Skin epidermis (tissue), 12 donors: ENCODE measurements around the gene GLRA3.
A peak's percentile ranks its signal among the peaks of the same experiment; 100 is the strongest.
"Not testable (repeated sequence)": the region's sequence is repeated elsewhere in the genome, so short reads cannot be mapped to it uniquely, and the experiment has no call there.

Source experiments
- H3K27ac ChIP-seq, 21 experiments: fragments of 200-600 bp; sonication (generic) in 11 of 21; one replicate each; pipeline ENCODE4 v1.5.0; 2020; ENCODE audit warnings: mild to moderate bottlenecking in 3 of 21, inconsistent platforms in 2 of 21, moderate library complexity in 2 of 21
- H3K4me3 ChIP-seq, 7 experiments: fragments of 200-600 bp; sonication (generic) in 2 of 7; one replicate each; pipeline ENCODE4 v1.5.0; 2020; ENCODE audit warnings: inconsistent platforms in 2 of 7, mild to moderate bottlenecking in 2 of 7, moderate library complexity in 1 of 7

The GLRA3 gene

GRCh38 chr4:174815282-174815681, 13.8 kb downstream of the GLRA3 start:
- no peak overlapping the region for H3K27ac ChIP-seq
- no peak overlapping the region for H3K4me3 ChIP-seq

DNA sequence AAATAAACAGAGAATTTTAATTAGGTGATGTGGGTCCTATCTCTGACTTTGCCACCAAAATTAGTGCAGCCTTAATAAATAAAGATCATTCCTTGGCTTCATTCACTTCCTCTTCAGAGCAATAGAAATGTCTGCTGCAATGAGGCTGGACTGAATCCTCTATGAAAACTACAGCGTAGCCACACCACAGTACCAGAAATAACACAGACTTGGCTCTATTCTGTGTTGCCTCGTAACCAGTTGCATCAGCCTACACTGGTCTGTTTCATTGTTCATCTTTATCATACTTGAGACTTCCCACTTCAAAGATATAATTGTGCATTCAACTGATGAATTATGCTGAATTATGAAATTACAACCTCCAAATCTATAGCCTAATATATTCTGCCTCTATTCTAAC, 15.8 kb downstream of the GLRA3 start:
- Histone ChIP-seq H3K4me3 (no peak overlapping the region), H3K27ac (no peak overlapping the region)

DNA sequence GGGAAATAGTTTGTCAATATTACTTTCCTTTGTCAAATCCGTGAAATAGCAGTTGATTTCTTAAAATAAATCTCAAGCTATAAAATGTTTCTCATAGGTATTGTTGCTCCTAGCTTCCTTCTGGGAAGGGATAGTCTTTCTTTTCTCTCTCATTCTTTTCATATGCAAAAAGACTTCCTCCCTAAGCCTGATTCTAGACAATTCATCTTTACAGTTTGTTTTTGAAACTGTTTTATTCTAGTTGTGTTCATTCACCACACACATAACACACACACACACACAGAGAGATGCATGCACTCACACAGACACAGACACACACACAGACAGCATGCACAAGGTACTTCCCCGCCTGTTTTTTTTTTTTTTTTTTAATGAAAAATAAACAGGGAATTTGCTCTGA, 18.2 kb downstream of the GLRA3 start:
- H3K4me3 ChIP-seq, result no peak overlapping the region

GRCh38 chr4:174808836-174809235, 20.2 kb downstream of the GLRA3 start:
- Histone ChIP-seq H3K4me3 (no peak overlapping the region), H3K27ac (no peak overlapping the region)

More for the DNA sequence above, 18.2 kb downstream of the GLRA3 start:
- no peak overlapping the region for H3K27ac ChIP-seq

- no peak overlapping the region for H3K27ac ChIP-seq
- H3K4me3 ChIP-seq, result no peak overlapping the region
Observed at GRCh38 chr4:174808119-174808518, 20.9 kb downstream of the GLRA3 start.

GRCh38 chr4:174805746-174806145, 23.3 kb downstream of the GLRA3 start:
- no peak overlapping the region for H3K27ac ChIP-seq
- H3K4me3 ChIP-seq, result no peak overlapping the region

- Histone ChIP-seq H3K4me3 (no peak overlapping the region), H3K27ac (no peak overlapping the region)
Observed at GRCh38 chr4:174794543-174795094, 34.4 kb downstream of the GLRA3 start.

DNA sequence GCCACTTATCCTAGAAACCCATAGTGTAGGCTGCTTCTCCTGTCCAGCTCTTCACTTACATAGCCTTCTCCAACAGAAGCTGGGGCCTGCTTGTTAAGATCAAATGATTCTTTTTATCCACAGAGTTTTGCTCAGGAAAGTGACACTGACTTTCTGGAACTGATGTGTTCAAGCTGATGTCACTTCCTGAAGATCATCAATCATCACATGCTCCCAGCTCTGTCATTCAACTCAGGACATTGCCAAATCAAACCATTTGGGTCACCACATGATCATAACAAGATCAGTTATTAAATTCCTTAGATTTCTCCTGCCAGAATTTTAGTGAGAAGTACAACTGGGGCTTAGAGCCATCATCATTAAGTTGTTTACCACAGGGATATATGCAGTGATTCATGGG, 39.4 kb downstream of the GLRA3 start:
- H3K27ac ChIP-seq, result peak overlapping the region in 1 of 21 experiments; percentile 38
- H3K4me3 ChIP-seq, result no peak overlapping the region

DNA sequence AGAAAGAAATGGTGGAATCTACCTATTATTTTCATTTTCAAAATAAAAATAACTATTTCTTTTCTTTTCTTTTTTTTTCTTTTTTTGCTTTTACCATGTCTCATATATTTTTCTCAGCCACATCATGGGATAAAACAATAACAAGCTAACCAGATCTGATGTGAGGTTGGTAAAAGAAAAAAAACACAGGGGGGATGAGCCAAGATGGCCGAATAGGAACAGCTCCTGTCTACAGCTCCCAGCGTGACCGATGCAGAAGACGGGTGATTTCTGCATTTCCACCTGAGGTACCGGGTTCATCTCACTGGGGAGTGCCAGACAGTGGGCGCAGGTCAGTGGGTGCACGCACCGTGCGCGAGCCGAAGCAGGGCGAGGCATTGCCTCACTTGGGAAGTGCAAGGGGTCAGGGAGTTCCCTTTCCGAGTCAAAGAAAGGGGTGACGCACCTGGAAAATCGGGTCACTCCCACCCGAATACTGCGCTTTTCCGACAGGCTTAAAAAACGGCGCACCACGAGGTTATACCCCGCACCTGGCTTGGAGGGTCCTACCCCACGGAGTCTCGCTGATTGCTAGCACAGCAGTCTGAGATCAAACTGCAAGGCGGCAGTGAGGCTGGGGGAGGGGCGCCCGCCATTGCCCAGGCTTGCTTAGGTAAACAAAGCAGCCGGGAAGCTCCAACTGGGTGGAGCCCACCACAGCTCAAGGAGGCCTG, 50.6 kb downstream of the GLRA3 start:
- H3K4me3 ChIP-seq, result not testable (repeated sequence)

DNA sequence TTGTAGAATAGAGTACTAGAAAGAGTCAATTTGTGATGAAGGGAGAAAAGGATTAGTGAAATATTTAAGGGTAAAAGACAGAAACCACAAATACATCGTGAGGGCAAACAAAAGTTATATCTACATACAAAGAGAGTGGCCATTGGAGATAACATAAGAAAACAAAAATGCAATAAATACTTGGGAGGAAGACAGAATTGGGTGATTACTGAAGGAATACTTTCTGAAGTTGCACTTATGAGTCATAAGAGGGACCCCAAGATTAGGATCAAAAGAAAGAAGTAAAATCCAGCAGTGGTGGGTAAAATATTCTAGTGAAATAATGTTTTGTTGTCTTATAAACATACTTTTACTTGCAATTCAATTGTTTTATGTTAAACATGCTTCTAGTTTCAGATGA, 53.7 kb downstream of the GLRA3 start:
- H3K4me3 ChIP-seq, result no peak overlapping the region
- H3K27ac ChIP-seq, result no peak overlapping the region

More for the DNA sequence above, 50.6 kb downstream of the GLRA3 start:
- H3K27ac ChIP-seq, result not testable (repeated sequence)

DNA sequence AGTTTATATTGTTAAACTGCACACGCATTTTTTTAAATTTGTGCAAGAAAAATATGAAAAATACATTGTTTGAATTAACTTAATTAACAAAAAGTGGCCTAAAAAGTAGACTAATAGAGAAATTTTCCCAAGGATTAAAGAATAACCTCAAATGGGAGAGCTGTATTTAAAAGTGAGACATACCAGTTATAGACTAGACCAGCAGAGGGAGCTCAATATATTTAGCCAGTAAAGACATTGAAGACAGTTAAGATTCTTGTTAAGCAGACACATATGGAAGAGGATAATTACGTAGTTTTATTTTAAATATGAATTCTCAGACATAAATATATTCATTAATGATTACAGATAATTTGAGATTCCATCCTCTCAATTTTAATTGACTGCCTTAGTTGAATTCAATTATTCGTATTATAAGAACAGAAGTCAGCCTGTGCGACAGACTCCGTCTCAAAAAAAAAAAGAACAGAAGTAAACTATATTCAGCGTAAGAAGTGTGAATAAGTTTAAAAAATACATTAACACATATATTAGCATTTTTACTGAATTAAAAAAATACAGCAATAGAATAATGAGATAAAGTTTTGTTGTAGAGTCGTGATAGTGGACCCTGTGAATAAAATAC, 64.8 kb downstream of the GLRA3 start:
- no peak overlapping the region for H3K4me3 ChIP-seq
- H3K27ac ChIP-seq, result no peak overlapping the region

- no peak overlapping the region for H3K27ac ChIP-seq
- H3K4me3 ChIP-seq, result no peak overlapping the region
Observed at GRCh38 chr4:174763454-174764104, 65.5 kb downstream of the GLRA3 start.

DNA sequence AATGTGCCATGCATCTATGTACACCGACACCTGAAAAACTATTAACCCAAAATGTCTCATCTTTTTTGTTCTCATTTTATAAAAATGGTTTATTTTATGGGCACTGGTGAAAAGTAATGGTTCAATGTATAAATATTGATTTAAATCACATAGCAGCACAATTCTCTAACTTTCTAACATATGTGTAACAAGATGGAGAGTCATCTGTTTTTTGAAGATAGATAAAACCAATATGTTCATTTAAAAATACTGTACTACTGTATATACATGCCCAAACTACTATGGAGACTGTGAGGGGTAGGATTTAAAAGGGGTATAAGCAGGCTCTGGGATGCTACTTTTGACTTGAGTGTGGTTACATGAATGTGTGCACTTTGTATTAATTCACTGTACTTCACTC, 67.6 kb downstream of the GLRA3 start:
- H3K4me3 ChIP-seq, result no peak overlapping the region
- no peak overlapping the region for H3K27ac ChIP-seq

DNA sequence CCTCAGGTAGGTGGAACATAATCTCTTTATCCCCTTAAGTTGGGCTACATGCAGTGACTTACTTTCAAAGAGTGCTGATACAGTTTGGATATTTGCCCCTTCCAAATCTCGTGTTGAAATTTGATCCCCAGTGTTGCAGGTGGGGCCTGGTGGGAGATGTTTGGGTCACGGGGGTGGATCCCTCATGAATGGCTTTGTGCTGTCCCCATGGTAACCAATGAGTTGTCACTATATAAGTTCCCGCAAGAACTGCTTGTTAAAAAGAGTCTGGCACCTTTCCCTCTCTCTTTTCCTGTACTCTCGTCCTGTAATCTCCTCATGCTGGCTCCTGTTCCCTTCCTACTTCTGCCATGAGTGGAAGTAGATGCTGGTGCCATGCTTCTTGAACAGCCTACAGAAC, 71.3 kb downstream of the GLRA3 start:
- H3K4me3 ChIP-seq, result no peak overlapping the region

DNA sequence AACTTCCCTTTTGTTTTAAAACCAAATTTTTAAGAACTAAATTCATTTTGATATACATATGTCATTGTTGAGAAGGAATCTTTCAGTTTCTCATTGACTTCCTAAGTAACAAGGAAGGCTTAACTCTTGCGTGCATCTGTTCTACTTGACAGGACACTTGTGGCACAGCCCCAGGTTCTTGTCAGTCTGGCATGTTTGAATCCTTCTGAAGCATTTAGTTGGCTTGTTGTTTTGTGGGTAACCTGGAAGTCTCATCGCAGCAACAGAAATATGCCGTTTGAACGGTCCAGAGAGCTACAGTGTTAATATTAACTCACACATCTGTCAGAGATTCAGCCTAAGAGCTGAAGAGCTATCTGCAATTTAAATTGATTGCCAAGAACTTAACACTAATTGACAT, 76.0 kb downstream of the GLRA3 start:
- no peak overlapping the region for H3K27ac ChIP-seq
- H3K4me3 ChIP-seq, result no peak overlapping the region

More for the DNA sequence above, 71.3 kb downstream of the GLRA3 start:
- H3K27ac ChIP-seq, result no peak overlapping the region

GRCh38 chr4:174752026-174752425, 77.0 kb downstream of the GLRA3 start:
- no peak overlapping the region for H3K4me3 ChIP-seq
- H3K27ac ChIP-seq, result no peak overlapping the region

- H3K4me3 ChIP-seq, result no peak overlapping the region
- H3K27ac ChIP-seq, result no peak overlapping the region
Observed at GRCh38 chr4:174749091-174749490, 80.0 kb downstream of the GLRA3 start.

GRCh38 chr4:174746710-174747109, 82.3 kb downstream of the GLRA3 start:
- Histone ChIP-seq H3K27ac (no peak overlapping the region), H3K4me3 (no peak overlapping the region)

- Histone ChIP-seq H3K4me3 (no peak overlapping the region), H3K27ac (no peak overlapping the region)
Observed at GRCh38 chr4:174742561-174742960, 86.5 kb downstream of the GLRA3 start.

GRCh38 chr4:174739576-174739975, 89.5 kb downstream of the GLRA3 start:
- Histone ChIP-seq H3K27ac (no peak overlapping the region), H3K4me3 (no peak overlapping the region)

GRCh38 chr4:174734181-174734580, 94.9 kb downstream of the GLRA3 start:
- no peak overlapping the region for H3K27ac ChIP-seq

More at GRCh38 chr4:174734181-174734580, 94.9 kb downstream of the GLRA3 start:
- H3K4me3 ChIP-seq, result no peak overlapping the region
